Effector memory CD4-positive, alpha-beta T cell (primary cell): ENCODE data around the gene RNF31.

Experiments
- DNase-seq, 3 donors: peaks; one replicate each; pipeline ENCODE4 v3.0.0-alpha.2; 2020
- H3K27ac ChIP-seq: 2 replicates; pipeline ENCODE4 v1.7.0; 2013; ENCODE audit warnings: mild to moderate bottlenecking, low read length, moderate library complexity; ENCODE audit not compliant: insufficient read depth, poor library complexity, severe bottlenecking
- H3K27me3 ChIP-seq: replicated peaks from 2 replicates; pipeline ENCODE4 v1.7.0; 2013; ENCODE audit warnings: mild to moderate bottlenecking, low read length; ENCODE audit not compliant: insufficient read depth, control insufficient read depth, poor library complexity, severe bottlenecking
- H3K36me3 ChIP-seq: 2 replicates; pipeline ENCODE4 v1.7.0; 2013; ENCODE audit warnings: mild to moderate bottlenecking, low read length, moderate library complexity; ENCODE audit not compliant: control insufficient read depth, insufficient read depth
- H3K4me1 ChIP-seq: 2 replicates; pipeline ENCODE4 v1.7.0; 2013; ENCODE audit warnings: low read length, mild to moderate bottlenecking; ENCODE audit not compliant: control insufficient read depth, insufficient read depth, poor library complexity, severe bottlenecking
- H3K4me3 ChIP-seq: 2 replicates; pipeline ENCODE4 v1.7.0; 2013; ENCODE audit warnings: low read length, low read depth, mild to moderate bottlenecking; ENCODE audit not compliant: insufficient read depth, poor library complexity, severe bottlenecking
- H3K9me3 ChIP-seq: 2 replicates; pipeline ENCODE4 v1.7.0; 2013; ENCODE audit warnings: mild to moderate bottlenecking, low read length, moderate library complexity; ENCODE audit not compliant: control insufficient read depth

The RNF31 gene

GRCh38 chr14:24117179-24117578 is 30.1 kb upstream of the RNF31 start:
- no peak for DNase-seq
- peaks cover 12% of the 10 kb centered on the region for H3K4me1 ChIP-seq
- no peaks in the 10 kb centered on the region for H3K9me3 ChIP-seq
- H3K36me3 ChIP-seq: peaks cover 41% of the 10 kb centered on the region
- no peak overlapping the region for H3K4me3 ChIP-seq
- H3K27me3 ChIP-seq: no peaks in the 10 kb centered on the region
- peak overlapping the region; percentile 29 for H3K27ac ChIP-seq

- DNase-seq: no peak
- Histone ChIP-seq H3K4me1 (peaks cover 12% of the 10 kb centered on the region), H3K27ac (no peak overlapping the region), H3K4me3 (no peak overlapping the region), H3K36me3 (peaks cover 65% of the 10 kb centered on the region), H3K9me3 (no peaks in the 10 kb centered on the region), H3K27me3 (no peaks in the 10 kb centered on the region)
Measured at GRCh38 chr14:24119691-24120090, 27.6 kb upstream of the RNF31 start.

- H3K36me3 ChIP-seq: peaks cover 65% of the 10 kb centered on the region
- H3K9me3 ChIP-seq: no peaks in the 10 kb centered on the region
- H3K27me3 ChIP-seq: no peaks in the 10 kb centered on the region
- H3K4me3 ChIP-seq: no peak overlapping the region
- no peak for DNase-seq
- peaks cover 3% of the 10 kb centered on the region for H3K4me1 ChIP-seq
- H3K27ac ChIP-seq: no peak overlapping the region
Measured at GRCh38 chr14:24121210-24121609, 26.1 kb upstream of the RNF31 start.

GRCh38 chr14:24122416-24122815 is 24.9 kb upstream of the RNF31 start:
- no peaks in the 10 kb centered on the region for H3K9me3 ChIP-seq
- no peak overlapping the region for H3K27ac ChIP-seq
- H3K36me3 ChIP-seq: peaks cover 65% of the 10 kb centered on the region
- no peak overlapping the region for H3K4me3 ChIP-seq
- no peak for DNase-seq
- H3K4me1 ChIP-seq: no peaks in the 10 kb centered on the region
- no peaks in the 10 kb centered on the region for H3K27me3 ChIP-seq

- Histone ChIP-seq H3K27me3 (no peaks in the 10 kb centered on the region), H3K4me3 (no peak overlapping the region), H3K4me1 (no peaks in the 10 kb centered on the region), H3K36me3 (peaks cover 62% of the 10 kb centered on the region), H3K9me3 (no peaks in the 10 kb centered on the region), H3K27ac (no peak overlapping the region)
- no peak for DNase-seq
Measured at GRCh38 chr14:24122898-24123297, 24.4 kb upstream of the RNF31 start.

- no peaks in the 10 kb centered on the region for H3K9me3 ChIP-seq
- DNase-seq: no peak
- no peak overlapping the region for H3K4me3 ChIP-seq
- no peak overlapping the region for H3K27ac ChIP-seq
- H3K4me1 ChIP-seq: no peaks in the 10 kb centered on the region
- peaks cover 53% of the 10 kb centered on the region for H3K36me3 ChIP-seq
- H3K27me3 ChIP-seq: no peaks in the 10 kb centered on the region
Measured at GRCh38 chr14:24123424-24124417, 23.6 kb upstream of the RNF31 start.

GRCh38 chr14:24126939-24127338 is 20.4 kb upstream of the RNF31 start:
- H3K4me1 ChIP-seq: peaks cover 2% of the 10 kb centered on the region
- peaks cover 24% of the 10 kb centered on the region for H3K36me3 ChIP-seq
- H3K27ac ChIP-seq: no peak overlapping the region
- H3K27me3 ChIP-seq: no peaks in the 10 kb centered on the region
- DNase-seq: no peak
- no peaks in the 10 kb centered on the region for H3K9me3 ChIP-seq
- no peak overlapping the region for H3K4me3 ChIP-seq

- H3K4me3 ChIP-seq: no peak overlapping the region
- H3K27me3 ChIP-seq: no peaks in the 10 kb centered on the region
- H3K4me1 ChIP-seq: peaks cover 10% of the 10 kb centered on the region
- DNase-seq: no peak
- peaks cover 19% of the 10 kb centered on the region for H3K36me3 ChIP-seq
- H3K9me3 ChIP-seq: no peaks in the 10 kb centered on the region
- H3K27ac ChIP-seq: no peak overlapping the region
Measured at GRCh38 chr14:24127673-24128072, 19.6 kb upstream of the RNF31 start.

- Histone ChIP-seq H3K27ac (no peak overlapping the region), H3K9me3 (no peaks in the 10 kb centered on the region), H3K4me1 (peaks cover 15% of the 10 kb centered on the region), H3K27me3 (no peaks in the 10 kb centered on the region), H3K36me3 (peaks cover under 1% of the 10 kb centered on the region), H3K4me3 (no peak overlapping the region)
- no peak for DNase-seq
Measured at GRCh38 chr14:24129410-24129998, 17.8 kb upstream of the RNF31 start.

- no peaks in the 10 kb centered on the region for H3K9me3 ChIP-seq
- H3K4me3 ChIP-seq: no peak within 1 kb of the TSS
- peaks cover 18% of the 10 kb centered on the region for H3K4me1 ChIP-seq
- H3K27me3 ChIP-seq: no peaks in the 10 kb centered on the region
- H3K27ac ChIP-seq: no peak within 1 kb of the TSS
- DNase-seq: no peak
- no peaks in the 10 kb centered on the region for H3K36me3 ChIP-seq
Measured at GRCh38 chr14:24130380-24130716, 16.9 kb upstream of the RNF31 start, which contains the start of gene FITM1. Gene FITM1 (plus strand): TSS chr14:24130659. CDS start chr14:24131564, 905 bp downstream.
